ENCODE results near the gene FAM163B.

- TF ChIP-seq EZH2 (IDR thresholded peaks at IDR 0.05) (no peak), POLR2AphosphoS5 (IDR thresholded peaks at IDR 0.05; ENCODE audit: borderline replicate concordance, low read depth, low read length) (no peak), FOXP2 (optimal IDR thresholded peaks at IDR 0.05; ENCODE audit: control extremely low read depth, extremely low read length, insufficient read depth) (no peak)
These were observed 26.6 kb upstream of the FAM163B start, which contains the start of gene DBH for GRCh38 chr9:133635533-133636531.

All from SK-N-MC (cell line).